Head of caudate nucleus (tissue), 42 donors: Measurements from ENCODE around the gene RPTN.
A peak's percentile ranks its signal among the peaks of the same experiment; 100 is the strongest.

Experiments
- DNase-seq, 42 donors: peaks; one replicate each; pipeline versions ENCODE4 v3.0.0 to v3.0.0-alpha.2; 2020 to 2021; ENCODE audit warnings: mixed read lengths in 7 of 42
- intact Hi-C: fragments of 100-400 bp; cut with DNase I; formaldehyde crosslinking; loops from one replicate; pipeline ENCODE4 v1.15.0; 2022

RPTN gene

DNA sequence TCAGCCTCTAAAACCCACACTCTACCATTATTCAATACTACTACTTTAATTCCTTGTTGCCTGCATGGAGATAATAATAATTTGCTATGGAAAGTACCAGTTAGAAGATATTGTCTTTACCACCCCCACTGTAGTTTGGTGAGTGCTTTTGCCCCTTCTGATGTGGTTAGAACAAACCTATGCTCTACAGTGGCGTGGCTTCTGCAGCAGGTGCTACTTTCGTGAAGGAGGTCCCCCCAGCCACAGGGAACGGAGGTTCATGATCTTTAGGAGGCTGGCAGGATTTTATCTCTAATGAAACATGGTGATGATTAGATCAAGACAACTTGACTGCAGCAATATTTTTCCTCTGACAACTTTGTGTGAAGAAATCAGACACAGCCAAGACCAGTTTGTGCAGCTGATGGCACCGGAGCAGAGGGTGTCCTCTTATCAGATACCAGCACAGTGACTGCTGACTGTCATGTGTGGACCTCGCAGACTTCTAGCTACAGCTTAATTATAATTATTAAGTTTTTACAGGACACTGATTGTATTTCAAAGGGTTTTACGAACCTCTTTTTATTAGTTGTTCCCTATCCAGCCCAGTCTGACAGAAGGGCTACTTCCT, 33.1 kb downstream of the RPTN start:
- intact Hi-C loops, result no loop called here
- DNase-seq, result no peak

DNA sequence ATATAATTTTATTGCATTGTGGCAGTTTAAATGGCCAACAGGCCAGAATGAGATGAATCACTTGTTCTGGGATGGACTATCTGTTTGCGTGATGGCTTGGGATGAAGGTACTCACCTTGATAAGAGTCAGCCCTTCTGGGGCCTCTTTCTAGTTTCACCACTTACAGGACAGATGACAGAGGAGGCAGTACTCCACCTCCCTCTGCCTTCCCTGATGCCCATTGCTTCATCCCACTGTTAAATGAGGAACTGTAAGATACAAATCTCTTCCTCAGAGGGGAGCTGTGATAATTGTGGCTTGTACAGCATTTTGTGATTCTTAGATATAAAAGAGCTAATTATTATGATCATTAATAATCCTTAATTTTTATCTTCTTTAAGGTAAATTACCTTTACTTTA, 40.1 kb downstream of the RPTN start:
- intact Hi-C loops, result no loop called here

DNA sequence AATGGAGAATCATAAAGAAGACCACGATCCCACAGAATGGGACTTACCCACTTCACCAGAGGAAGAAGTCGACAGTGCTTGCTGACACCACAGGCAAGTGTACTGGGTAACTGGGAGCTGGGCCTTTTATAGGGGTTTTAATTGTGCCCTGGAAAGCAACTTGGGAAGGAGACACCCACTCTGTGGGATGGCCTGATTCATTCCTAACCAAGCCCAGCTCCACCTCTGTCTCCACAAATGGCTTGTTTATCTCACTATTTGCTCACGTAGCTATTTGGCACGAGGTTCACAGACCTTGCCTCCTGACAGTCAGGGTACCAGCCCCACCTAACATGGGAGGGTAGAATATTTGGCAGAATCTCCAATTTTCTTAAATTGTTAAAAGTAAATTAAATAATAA, 43.7 kb downstream of the RPTN start, which contains the start of gene TCHH:
Gene TCHH, minus strand, starts transcription at position 101 of the 400 bp plus-strand sequence. CDS start 1,364 bp downstream, outside the sequence.
- no peak for DNase-seq
- intact Hi-C loops, result no loop called here

More for the DNA sequence above, 40.1 kb downstream of the RPTN start:
- no peak for DNase-seq

DNA sequence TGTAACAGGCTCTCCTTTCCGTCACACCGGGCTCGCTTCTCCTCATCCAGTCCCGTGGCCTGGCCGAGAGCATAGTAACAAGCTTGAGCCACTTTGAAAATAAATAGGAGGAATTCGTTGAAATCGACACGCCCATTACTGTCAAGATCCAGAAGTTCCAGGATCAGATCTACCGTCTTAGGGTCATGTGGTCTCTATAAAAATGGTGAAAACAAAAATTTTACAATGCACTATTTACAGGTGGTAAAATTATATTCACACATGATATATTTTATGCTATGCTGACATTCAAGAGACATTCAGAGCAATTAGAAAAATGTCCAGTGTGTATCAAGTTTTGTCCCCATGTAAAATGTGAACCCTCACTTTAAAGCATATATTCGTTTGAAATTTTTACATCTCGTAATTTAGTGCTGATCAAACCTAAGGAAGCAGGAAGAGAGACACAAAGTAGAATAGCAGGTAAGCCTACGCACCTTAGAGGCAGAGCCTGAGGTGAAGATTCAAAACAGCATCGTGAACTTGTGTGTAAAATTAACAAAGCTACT, 46.1 kb downstream of the RPTN start:
- DNase-seq, result no peak
- intact Hi-C loops, result no loop called here

DNA sequence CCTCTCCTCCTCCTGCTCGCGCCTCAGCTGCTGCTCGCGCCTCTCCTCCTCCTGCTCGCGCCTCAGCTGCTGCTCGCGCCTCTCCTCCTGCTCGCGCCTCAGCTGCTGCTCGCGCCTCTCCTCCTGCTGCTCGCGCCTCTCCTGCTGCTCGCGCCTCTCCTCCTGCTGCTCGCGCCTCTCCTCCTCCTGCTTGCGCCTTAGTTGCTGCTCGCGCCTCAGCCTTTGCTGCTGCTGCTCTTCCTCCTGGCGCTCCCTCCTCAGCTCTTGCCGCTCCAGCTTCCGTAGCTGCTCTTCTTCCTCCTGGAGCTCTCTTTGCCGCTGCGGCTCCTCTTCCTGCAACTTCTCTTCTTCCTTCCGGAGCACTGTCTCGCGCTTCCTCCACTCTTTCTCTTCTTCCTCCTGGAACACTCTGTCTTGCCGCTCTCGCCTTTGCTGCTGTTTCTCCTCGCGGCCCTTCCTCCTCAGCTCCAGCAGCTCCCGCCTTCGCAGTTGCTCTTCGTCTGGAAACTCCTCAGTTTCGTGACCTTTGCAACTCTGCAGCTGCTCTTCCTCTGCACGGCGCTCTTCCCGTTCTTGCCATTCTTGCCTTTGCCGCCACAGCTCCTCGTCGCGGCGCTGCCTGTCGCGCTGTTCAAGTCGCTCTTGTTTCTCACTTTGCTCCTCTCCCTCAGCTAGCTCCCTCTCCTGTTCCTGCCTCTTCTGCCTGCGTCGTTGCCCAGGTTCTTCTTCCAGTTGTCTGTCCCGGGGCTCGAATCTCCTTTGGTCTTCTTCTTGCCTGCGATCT, 46.7 kb downstream of the RPTN start:
- intact Hi-C loops, result no loop called here
- peak in 27 of 42 donors; percentile 5 to 58 (median 33) for DNase-seq

DNA sequence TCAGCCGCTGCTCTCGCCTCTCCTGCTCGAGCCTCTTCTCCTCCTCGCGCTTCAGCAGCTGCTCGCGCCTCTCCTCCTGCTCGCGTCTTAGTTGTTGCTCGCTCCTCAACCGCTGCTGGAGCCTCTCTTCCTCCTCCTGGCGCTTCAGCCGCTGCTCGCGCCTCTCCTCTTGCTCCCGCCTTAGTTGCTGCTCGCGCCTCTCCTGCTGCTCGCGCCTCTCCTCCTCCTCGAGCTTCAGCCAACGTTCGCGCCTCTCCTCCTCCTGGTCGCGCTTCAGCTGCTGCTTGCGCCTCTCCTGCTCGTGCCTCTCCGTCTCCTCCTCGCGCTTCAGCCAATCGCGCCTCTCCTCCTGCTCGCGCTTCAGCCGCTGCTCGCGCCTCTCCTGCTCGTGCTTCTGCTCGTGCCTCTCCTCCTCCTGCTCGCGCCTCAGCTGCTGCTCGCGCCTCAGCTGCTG, 47.5 kb downstream of the RPTN start:
- peak in 36 of 42 donors; percentile 19 to 70 (median 51) for DNase-seq
- intact Hi-C loops, result no loop called here

DNA sequence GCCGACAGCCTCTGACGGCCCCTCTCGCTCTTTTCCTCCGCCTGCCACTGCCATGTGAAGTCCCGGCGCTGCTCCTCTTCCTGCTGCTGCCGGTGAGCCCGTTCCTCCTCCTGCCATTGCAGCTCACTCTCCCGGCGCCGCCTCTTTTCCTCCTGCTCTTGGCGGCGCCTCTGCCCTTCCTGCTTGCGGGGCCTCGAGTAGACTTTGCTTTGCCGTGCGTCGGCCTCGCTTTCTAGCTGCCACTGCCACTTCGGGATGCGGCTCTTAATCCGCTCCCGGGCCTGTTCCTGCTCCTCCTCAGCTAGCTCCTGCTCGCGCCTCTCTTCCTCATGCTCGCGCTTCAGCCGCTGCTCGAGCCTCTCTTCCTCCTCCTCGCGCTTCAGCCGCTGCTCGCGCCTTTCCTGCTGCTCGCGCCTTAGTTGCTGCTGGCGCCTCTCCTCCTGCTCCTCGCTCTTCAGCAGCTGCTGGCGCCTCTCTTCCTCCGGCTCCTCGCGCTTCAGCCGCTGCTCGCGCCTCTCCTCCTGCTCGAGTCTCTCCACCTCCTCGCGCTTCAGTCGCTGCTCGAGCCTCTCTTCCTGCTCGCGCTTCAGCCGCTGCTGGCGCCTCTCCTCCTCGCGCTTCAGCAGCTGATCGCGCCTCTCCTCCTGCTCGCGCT, 48.0 kb downstream of the RPTN start:
- peak in 36 of 42 donors; percentile 4 to 59 (median 35) for DNase-seq
- intact Hi-C loops, result no loop called here

DNA sequence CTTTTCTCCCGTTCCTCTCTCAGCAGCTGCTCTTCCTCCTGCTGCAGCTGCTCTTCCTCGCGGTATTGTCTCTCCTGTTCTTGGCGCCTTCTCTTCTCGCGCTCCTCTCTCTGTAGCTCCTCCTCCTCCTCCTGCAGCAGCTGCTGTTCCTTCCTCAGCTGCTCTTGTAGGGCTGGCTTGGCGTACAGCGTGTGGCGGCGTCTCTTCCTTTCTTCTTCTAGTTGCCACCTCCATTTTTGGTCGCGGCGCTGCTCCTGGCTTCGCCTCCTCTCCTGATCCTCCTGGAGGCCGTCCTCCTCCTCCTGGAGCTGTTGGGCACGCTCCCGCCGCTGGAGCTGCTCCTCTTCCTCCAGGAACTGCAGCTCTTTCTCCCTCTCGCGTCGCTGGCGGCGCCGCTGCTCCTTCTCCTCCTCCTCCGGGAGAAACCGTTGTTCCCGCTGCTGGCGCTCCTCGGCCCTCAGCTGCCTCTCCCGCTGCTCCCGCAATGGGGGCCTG, 48.6 kb downstream of the RPTN start:
- intact Hi-C loops, result no loop called here
- peak in 39 of 42 donors; percentile 14 to 75 (median 43) for DNase-seq

DNA sequence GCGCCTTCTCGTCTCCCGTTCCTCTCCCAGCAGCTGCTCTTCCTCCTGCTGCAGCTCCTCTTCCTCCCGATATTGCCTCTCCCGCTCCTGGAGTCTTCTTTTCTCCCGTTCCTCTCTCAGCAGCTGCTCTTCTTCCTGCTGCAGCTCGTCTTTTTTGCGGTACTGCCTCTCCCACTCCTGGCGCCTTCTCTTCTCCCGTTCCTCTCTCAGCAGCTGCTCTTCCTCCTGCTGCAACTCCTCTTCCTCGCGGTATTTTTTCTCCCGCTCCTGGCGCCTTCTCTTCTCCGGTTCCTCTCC, 49.1 kb downstream of the RPTN start:
- DNase-seq, result no peak
- intact Hi-C loops, result no loop called here

DNA sequence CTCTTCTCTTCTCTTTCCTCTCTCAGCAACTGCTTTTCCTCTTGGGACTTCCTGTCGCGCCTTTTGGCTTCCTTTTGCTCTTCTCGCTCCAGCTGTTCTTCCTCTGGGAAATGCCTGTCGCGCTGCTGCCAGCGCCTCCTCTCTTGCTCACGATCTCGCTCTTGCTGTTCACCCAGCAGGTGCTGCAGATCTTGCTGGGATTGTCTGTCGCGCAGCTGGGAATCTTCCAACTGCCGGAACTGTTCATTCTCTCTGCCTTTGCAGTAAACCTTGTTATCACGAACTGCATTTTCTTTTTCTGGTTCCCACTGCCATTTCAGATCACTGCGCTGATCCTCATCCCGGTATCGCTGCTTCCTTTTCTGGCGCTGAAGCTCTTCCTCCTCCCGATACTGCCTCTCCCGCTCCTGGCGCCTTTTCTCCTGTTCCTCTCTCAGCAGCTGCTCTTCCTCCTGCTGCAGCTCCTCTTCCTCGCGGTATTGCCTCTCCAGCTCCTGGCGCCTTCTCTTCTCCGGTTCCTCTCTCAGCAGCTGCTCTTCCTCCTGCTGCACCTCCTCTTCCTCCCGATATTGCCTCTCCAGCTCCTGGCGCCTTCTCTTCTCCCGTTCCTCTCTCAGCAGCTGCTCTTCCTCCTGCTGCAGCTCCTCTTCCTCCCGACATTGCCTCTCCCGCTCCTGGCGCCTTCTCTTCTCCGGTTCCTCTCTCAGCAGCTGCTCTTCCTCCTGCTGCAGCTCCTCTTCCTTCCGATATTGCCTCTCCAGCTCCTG, 49.6 kb downstream of the RPTN start:
- peak in 4 of 42 donors; percentile 6 to 28 (median 18) for DNase-seq
- intact Hi-C loops, result no loop called here

DNA sequence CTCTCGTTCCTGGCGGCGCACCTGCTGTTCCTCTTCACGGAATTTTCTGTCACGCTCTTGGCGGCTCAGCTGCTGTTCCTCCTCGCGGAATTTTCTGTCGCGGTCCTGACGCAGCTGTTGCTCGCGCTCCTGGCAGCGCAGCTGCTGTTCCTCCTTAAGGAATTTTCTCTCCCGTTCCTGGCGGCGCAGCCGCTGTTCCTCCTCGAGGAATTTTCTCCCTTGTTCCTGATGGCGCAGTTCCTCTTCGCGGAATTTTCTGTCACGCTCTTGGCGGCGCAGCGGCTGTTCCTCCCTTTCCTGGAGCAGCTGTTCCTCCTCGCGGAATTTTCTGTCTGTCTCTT, 50.2 kb downstream of the RPTN start:
- intact Hi-C loops, result no loop called here
- no peak for DNase-seq

DNA sequence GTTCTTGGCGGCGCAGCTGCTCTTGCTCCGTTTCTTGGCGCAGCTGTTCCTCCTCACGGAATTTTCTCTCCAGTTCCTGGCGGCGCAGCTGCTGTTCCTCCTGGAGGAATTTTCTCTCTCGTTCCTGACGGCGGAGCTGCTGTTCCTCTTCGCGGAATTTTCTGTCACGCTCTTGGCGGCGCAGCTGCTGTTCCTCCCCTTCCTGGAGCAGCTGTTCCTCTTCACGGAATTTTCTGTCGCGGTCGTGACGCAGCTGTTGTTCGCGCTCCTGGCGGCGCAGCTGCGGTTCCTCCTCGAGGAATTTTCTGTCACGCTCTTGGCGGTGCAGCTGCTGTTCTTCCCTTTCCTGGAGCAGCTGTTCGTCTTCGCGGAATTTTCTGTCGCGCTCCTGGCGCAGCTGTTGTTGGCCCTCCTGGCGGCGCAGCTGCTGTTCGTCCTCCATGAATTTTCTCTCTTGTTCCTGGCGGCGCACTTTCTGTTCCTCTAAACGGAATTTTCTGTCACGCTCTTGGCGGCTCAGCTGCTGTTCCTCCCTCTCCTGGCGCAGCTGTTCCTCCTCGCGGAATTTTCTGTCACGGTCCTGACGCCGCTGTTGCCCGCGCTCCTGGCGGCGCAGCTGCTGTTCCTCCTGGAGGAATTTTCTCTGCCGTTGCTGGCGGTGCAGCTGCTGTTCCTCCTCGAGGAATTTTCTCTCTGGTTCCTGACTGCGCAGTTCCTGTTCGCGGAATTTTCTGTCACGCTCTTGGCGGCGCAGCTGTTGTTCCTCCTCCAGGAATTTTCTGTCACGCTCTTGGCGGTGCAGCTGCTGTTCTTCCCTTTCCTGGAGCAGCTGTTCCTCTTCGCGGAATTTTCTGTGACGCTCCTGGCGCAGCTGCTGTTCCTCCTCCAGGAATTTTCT, 50.8 kb downstream of the RPTN start:
- DNase-seq, result no peak
- intact Hi-C loops, result no loop called here

DNA sequence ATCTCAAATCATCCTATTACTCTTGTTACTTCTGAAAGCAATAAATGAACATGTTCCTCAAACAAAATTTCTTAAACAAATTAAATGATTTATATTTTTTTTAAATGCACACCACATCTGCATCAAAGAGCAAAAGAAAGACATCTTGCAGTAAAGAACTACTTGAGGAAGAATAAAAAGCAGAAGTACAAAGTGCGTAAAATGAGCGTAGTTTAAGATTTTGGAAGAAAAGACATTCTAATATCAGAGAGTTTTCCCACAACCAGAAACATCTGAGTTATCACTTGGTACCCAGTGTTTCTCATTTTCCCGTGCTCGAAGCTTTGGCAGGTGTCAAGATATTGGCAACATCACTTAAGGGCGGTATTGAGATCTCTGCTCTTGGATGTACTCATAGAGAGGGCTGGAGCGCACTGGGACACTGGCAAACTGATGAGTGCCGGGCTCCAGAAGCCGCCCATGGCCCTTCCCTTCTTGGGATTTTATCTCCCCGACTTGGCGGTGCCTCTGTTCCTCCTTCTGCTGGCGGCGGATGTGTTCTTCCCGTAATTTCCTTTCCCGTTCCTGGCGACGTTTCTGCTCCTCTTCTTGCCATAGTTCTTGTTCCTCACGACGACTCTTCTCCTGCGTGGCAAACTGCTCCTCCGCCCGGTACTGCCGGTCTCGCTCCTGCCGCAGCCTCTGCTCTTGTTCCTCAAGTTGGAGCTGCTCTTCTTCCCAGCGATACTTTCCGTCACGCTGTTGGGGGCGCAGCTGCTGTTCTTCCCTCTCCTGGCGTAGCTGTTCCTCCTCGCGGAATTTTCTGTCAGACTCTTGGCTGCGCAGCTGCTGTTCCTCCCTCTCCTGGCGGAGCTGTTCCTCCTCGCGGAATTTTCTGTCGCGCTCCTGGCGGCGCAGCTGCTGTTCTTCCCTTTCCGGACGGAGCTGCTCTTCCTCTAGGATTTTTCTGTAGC, 51.7 kb downstream of the RPTN start:
- DNase-seq, result peak in 1 of 42 donors; percentile 25
- intact Hi-C loops, result no loop called here

DNA sequence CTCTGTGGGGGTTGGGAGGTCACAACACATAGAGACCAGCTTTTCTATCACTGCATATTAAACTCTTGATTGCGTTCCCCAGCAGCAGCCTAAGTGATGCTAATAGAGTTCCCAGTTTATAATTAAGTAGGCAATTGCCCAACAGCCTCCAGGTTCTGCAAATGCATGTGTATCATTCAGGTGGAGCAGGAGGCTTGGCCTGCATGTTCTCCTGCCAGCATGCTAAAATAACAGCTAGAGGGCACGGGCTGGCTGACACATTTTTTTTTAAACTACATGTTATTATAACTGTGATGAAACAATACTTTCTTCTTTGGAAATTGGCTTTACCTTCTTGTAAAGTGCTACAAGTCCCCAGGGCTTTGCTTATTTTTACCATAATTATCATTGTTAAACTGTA, 54.2 kb downstream of the RPTN start:
- no peak for DNase-seq

More for the DNA sequence above, 54.2 kb downstream of the RPTN start:
- intact Hi-C loops, result no loop called here
